ENCODE data around the gene UTP20. TPM values are rescaled to one million over a fixed set of nuclear protein-coding genes. Genes with fewer than 3 reads are reported as not detected.

Gene UTP20
- total RNA-seq, 1 experiment from 2014 or later: 13.1 TPM

DNA sequence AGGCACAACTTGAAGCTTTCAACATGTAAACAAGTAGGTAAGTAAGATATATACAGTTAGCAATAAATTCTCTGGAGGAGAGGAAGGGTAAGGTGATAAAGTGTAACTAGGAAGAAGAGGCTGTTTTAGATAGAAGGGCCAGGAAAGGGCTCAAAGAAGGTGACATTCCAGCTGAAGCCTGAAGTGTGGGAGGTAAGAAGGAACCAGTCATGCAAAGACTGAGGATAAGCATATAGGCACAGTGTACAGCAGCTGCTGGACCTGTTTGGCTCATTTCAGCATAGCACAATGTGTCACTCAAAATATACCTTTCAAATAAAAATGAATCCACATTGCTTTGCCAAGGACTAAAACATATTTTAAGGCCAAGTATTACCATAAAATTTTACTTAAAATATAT is 156.2 kb downstream of the UTP20 start:
- no peak for DNase-seq (ENCODE audit: low read depth)

Other genes with a start within 250 kb of the UTP20 start
- gene SLC5A8, start 69.9 kb upstream of the UTP20 start, total RNA-seq (2014; rRNA removed; shearing (Covaris generic)): 0.05 TPM in 1 of 2 replicates, not detected in the other
- 61.6 and 88.0 TPM in 2 replicates for gene ARL1, start 127.7 kb downstream of the UTP20 start, total RNA-seq (2014; rRNA removed; shearing (Covaris generic))
- gene SPIC, start 195.2 kb downstream of the UTP20 start, total RNA-seq (2014; rRNA removed; shearing (Covaris generic)): not detected in 2 replicates